Measurements from ENCODE around the gene TARS3. TPM values are rescaled to one million over a fixed set of nuclear protein-coding genes. Genes with fewer than 3 reads are reported as not detected.

The TARS3 gene
- total RNA-seq, 4 donors from 2014 or later = 16.7 to 26.6 (median 23.5) TPM

- DNase-seq (ENCODE audit: extremely low spot score) = no peak
- no peaks in the 10 kb centered on the region for H3K9me3 ChIP-seq
- H3K4me3 ChIP-seq = no peak overlapping the region
- no peak for TF ChIP-seq EP300 (IDR thresholded peaks at IDR 0.05)
- TF ChIP-seq, protein P1, sequence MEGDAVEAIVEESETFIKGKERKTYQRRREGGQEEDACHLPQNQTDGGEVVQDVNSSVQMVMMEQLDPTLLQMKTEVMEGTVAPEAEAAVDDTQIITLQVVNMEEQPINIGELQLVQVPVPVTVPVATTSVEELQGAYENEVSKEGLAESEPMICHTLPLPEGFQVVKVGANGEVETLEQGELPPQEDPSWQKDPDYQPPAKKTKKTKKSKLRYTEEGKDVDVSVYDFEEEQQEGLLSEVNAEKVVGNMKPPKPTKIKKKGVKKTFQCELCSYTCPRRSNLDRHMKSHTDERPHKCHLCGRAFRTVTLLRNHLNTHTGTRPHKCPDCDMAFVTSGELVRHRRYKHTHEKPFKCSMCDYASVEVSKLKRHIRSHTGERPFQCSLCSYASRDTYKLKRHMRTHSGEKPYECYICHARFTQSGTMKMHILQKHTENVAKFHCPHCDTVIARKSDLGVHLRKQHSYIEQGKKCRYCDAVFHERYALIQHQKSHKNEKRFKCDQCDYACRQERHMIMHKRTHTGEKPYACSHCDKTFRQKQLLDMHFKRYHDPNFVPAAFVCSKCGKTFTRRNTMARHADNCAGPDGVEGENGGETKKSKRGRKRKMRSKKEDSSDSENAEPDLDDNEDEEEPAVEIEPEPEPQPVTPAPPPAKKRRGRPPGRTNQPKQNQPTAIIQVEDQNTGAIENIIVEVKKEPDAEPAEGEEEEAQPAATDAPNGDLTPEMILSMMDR (IDR thresholded peaks at IDR 0.05) = no peak
- no peak for TF ChIP-seq POLR2AphosphoS5 (IDR thresholded peaks at IDR 0.05)
- no peak for TF ChIP-seq POLR2A (IDR thresholded peaks at IDR 0.05; ENCODE audit: low read depth)
- peaks cover 22 to 28% (median 26%) of the 10 kb centered on the region in 4 donors for H3K4me1 ChIP-seq
- intact Hi-C loops (cut with DNase I) = no loop called here
- H3K36me3 ChIP-seq = no peaks in the 10 kb centered on the region
- peaks cover 0 to 5% (median 0%) of the 10 kb centered on the region in 4 donors for H3K27me3 ChIP-seq
- H3K27ac ChIP-seq (replicated peaks in 1 of 4) = no peak overlapping the region
- WGBS = 87% methylated on average over 18 of the region's 23 CpGs
Observed at GRCh38 chr15:101609742-101610610, 114.3 kb downstream of the TARS3 start.

DNA sequence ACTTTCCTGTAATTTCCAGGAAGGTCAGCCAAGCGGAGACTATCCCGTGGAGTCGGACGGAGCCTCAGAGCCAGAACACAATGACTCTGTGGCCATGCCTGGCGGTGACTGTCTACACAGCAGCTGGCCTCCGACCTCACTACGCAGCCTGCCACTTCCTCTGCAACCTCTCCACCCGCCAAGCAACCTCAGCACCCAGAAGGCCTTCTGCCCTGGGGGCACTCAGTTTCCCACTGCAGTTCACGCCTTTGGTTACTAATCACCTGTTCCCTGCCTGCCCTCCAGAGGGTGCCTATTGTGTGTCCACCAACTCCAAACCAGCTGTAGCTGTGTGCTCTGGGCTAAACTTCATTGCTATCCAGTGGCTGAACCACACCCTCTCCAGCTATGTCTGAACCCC, 116.1 kb downstream of the TARS3 start:
- no peak overlapping the region for H3K4me3 ChIP-seq
- no peak overlapping the region for H3K27ac ChIP-seq (replicated peaks in 1 of 4)
- no peaks in the 10 kb centered on the region for H3K9me3 ChIP-seq
- intact Hi-C loops (cut with DNase I) = no loop called here
- peaks cover 10 to 14% (median 11%) of the 10 kb centered on the region in 4 donors for H3K4me1 ChIP-seq
- DNase-seq (ENCODE audit: extremely low spot score) = no peak
- 68% methylated on average over 9 of the region's 9 CpGs for WGBS
- H3K36me3 ChIP-seq = no peaks in the 10 kb centered on the region
- peaks cover 0 to 5% (median 0%) of the 10 kb centered on the region in 4 donors for H3K27me3 ChIP-seq
- TF ChIP-seq, protein P1 (IDR thresholded peaks at IDR 0.05) = no peak
- TF ChIP-seq EP300 (IDR thresholded peaks at IDR 0.05) (no peak), POLR2A (IDR thresholded peaks at IDR 0.05; ENCODE audit: low read depth) (no peak), POLR2AphosphoS5 (IDR thresholded peaks at IDR 0.05) (no peak)

DNA sequence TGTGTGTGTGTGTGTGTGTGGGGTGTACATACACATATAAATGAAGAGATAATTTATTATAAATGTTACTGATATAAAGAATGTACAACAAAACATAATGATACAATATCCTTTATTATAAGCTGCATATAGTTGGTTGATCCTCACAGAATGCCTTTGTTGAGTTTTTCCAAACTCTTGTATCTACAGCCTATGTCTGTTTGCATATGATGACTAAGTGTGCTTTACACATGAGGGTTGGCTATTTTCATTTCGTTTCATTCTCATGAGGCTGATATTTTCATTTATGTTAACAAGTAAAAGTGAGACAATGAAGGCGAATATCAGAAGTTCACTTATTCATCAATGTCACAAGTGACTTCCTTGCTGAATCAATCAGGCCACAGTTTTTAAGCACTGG, 117.2 kb downstream of the TARS3 start:
- Histone ChIP-seq H3K27ac (replicated peaks in 1 of 4) (no peak overlapping the region), H3K4me1 (peaks cover 0 to 3% (median under 1%) of the 10 kb centered on the region in 4 donors), H3K9me3 (no peaks in the 10 kb centered on the region), H3K36me3 (no peaks in the 10 kb centered on the region), H3K4me3 (no peak overlapping the region), H3K27me3 (peaks cover 0 to 10% (median 0%) of the 10 kb centered on the region in 4 donors)
- intact Hi-C loops (cut with DNase I) = no loop called here
- DNase-seq (ENCODE audit: extremely low spot score) = no peak
- TF ChIP-seq, protein P1 (IDR thresholded peaks at IDR 0.05) = no peak
- no peak for TF ChIP-seq POLR2AphosphoS5 (IDR thresholded peaks at IDR 0.05)
- TF ChIP-seq POLR2A (IDR thresholded peaks at IDR 0.05; ENCODE audit: low read depth) = no peak
- no peak for TF ChIP-seq EP300 (IDR thresholded peaks at IDR 0.05)
- 82% methylated on average over 2 of the region's 2 CpGs for WGBS

DNA sequence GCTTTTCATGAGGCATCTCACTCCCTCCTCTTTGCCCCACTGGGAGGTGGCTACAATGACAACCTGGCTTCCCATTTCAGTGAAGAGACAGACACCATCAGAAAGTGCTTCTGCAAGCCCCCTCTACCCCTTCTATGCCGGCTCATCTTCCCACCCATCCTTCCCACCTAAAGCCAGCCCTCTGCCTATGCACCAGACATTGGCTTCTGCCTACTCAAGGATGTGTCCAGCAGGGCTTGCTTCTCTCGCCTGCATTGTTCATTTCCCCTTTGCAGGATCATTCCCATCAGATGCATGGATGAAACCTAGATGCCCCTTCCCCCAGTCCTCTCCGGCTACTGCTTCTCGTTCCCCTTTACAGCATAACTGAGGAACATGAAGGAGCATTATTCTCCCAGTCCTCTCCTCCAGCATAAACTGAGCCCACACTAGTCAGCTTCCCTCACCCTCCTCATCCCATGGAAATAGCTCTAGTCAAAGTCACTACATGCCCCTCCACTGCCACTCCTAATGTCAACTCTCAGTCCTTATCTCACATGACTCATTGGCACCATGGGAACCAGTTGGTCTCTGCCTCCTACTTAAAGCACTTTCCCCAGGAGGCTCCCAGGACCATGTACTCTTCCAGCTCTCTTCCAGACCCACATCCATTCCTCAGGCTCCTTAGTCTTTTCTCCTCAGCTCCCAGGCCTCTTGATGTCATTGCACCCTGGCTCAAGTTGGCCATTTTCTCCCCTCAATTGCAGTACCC, 120.0 kb downstream of the TARS3 start:
- Histone ChIP-seq H3K4me1 (no peaks in the 10 kb centered on the region), H3K36me3 (no peaks in the 10 kb centered on the region), H3K9me3 (no peaks in the 10 kb centered on the region), H3K27ac (replicated peaks in 1 of 4) (no peak overlapping the region), H3K4me3 (no peak overlapping the region), H3K27me3 (peaks cover 0 to 17% (median 0%) of the 10 kb centered on the region in 4 donors)
- WGBS = 88% methylated on average over 4 of the region's 4 CpGs
- no peak for TF ChIP-seq EP300 (IDR thresholded peaks at IDR 0.05)
- no peak for TF ChIP-seq POLR2A (IDR thresholded peaks at IDR 0.05; ENCODE audit: low read depth)
- TF ChIP-seq, protein P1 (IDR thresholded peaks at IDR 0.05) = no peak
- no peak for TF ChIP-seq POLR2AphosphoS5 (IDR thresholded peaks at IDR 0.05)
- intact Hi-C loops (cut with DNase I) = no loop called here
- DNase-seq (ENCODE audit: extremely low spot score) = no peak

Small RNAs within 50 kb of the gene (small RNA-seq; reads per million reads assigned to genes)
- 0 reads per million in 3 donors for gene RN7SL209P
- 0 reads per million in 3 donors for gene RNU6-807P

Other genes starting within 250 kb of the TARS3 start
- gene PCSK6, start 234.8 kb downstream of the TARS3 start, total RNA-seq = 10 to 100 TPM; 13.6 to 24.1 (median 15.3) TPM
- gene TM2D3, start 72.1 kb downstream of the TARS3 start, total RNA-seq = 10 to 100 TPM; 35.5 to 50.5 (median 40.5) TPM
- gene OR4F6, start 79.0 kb upstream of the TARS3 start, total RNA-seq = not detected
- not detected for gene OR4F15, start 87.7 kb upstream of the TARS3 start, total RNA-seq